ENCODE measurements around the gene OR52K1.

Gene OR52K1

GRCh38 chr11:4465407-4465806 is 17.0 kb upstream of the OR52K1 start:
- no peak for DNase-seq (ENCODE audit: low spot score)
- in situ Hi-C loops (cut with MboI; ENCODE audit: low pct_unique_long_range_greater_than_20kb, low sequenced_read_pairs, unreplicated experiment): no loop called here
- TF ChIP-seq CTCF (IDR thresholded peaks at IDR 0.05; ENCODE audit: extremely low read depth, insufficient read depth, missing control alignments): no peak

DNA sequence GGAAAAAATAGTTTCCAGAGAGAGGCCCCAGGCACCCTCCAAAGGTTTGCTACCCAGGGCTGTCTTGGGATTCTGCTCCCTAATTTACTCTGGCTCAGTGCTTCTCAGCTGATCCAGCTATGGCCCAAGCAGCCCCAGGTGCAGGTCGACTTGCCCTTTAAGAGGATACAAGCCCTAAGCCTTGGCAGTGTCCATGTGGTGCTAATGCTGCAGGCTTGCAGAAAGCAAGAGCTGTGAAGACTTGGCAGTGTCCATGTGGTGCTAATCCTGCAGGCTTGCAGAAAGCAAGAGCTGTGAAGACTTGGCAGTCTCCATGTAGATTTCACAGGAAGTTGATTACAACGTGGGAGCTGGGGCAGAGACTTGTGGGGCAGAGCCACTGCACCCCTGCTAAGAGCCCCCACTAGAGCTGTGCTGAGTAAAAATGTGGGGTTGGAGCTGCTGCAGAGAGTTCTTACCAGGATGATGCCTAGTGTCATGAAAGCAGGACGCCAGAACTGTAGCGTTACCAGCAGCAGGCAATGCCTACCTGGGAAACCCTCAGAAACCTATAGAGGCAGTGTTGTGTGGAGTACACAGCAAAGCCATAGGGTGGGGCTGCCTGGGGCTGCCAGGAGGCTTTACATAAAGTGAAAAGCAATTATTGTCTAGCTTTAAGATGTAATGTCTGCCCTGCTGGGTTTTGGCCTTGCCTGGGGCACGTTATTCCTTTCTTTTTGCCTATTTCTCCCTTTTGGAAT is 16.1 kb upstream of the OR52K1 start:
- no peak for DNase-seq (ENCODE audit: low spot score)
- in situ Hi-C loops (cut with MboI; ENCODE audit: low pct_unique_long_range_greater_than_20kb, low sequenced_read_pairs, unreplicated experiment): no loop called here
- TF ChIP-seq CTCF (IDR thresholded peaks at IDR 0.05; ENCODE audit: extremely low read depth, insufficient read depth, missing control alignments): no peak

- no peak for TF ChIP-seq CTCF (IDR thresholded peaks at IDR 0.05; ENCODE audit: extremely low read depth, insufficient read depth, missing control alignments)
- in situ Hi-C loops (cut with MboI; ENCODE audit: low pct_unique_long_range_greater_than_20kb, low sequenced_read_pairs, unreplicated experiment): no loop called here
- DNase-seq (ENCODE audit: low spot score): no peak
These were observed 15.5 kb upstream of the OR52K1 start for GRCh38 chr11:4466871-4467442.

DNA sequence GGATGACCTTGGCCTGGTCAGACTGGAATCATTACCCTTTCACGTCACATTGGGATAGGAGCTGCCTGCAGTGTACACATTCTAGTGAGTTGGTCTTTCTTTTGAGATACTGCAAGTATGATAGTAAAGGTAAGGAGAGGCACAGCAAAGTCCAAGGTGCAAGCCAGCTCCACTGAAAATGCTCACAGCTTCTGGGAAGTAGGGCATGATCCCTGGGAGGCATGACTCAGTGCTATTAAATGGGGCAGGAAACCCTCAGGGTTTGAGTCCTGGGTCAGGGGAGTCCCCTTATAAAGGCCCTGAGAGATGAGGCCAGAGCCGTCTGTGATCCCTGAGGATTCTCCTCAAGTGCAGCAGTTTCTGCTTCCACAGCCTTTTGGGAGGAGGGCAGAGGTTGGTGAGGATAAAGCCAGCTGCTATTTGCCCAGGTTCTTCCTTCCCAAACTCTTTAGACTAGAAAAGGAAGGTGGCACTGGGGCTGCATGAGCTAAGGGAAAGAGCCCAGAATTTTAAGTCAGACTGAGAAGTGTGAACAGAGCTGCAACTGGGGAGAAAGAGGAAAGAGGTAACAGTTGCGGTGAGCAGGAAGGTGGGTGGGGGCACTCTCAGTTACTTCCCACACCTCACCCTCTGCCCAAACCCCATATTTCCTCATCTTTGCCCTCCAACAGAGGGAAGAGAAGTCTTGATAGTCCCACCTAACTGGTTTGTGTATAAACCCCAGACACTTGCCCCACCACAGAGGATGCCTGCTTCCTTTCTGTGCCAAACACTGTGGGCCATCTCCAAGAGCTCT is 14.4 kb upstream of the OR52K1 start:
- in situ Hi-C loops (cut with MboI; ENCODE audit: low pct_unique_long_range_greater_than_20kb, low sequenced_read_pairs, unreplicated experiment): no loop called here
- TF ChIP-seq CTCF (IDR thresholded peaks at IDR 0.05; ENCODE audit: extremely low read depth, insufficient read depth, missing control alignments): no peak
- DNase-seq (ENCODE audit: low spot score): no peak

GRCh38 chr11:4479644-4480043 is 2.8 kb upstream of the OR52K1 start:
- no peak for DNase-seq (ENCODE audit: low spot score)
- in situ Hi-C loops (cut with MboI; ENCODE audit: low pct_unique_long_range_greater_than_20kb, low sequenced_read_pairs, unreplicated experiment): no loop called here
- no peak for TF ChIP-seq CTCF (IDR thresholded peaks at IDR 0.05; ENCODE audit: extremely low read depth, insufficient read depth, missing control alignments)

GRCh38 chr11:4480577-4481239 is 1.7 kb upstream of the OR52K1 start:
- in situ Hi-C loops (cut with MboI; ENCODE audit: low pct_unique_long_range_greater_than_20kb, low sequenced_read_pairs, unreplicated experiment): no loop called here
- TF ChIP-seq CTCF (IDR thresholded peaks at IDR 0.05; ENCODE audit: extremely low read depth, insufficient read depth, missing control alignments): no peak
- DNase-seq (ENCODE audit: low spot score): no peak
